H1 (cell line): ENCODE results near the gene CAMTA1. TPM values are rescaled to one million over a fixed set of nuclear protein-coding genes. Genes with fewer than 3 reads are reported as not detected.

Experiments
- CHD7 ChIP-seq: fragments of 300-600 bp; sonication (generic); IDR thresholded peaks from 2 replicates; pipeline ENCODE4 v1.7.1; 2012; ENCODE audit warnings: low read length, moderate library complexity, mild to moderate bottlenecking, inconsistent platforms; ENCODE audit not compliant: insufficient replicate concordance
- RBBP5 ChIP-seq: IDR thresholded peaks from 2 replicates; pipeline ENCODE4 v1.7.1; 2012; ENCODE audit warnings: low read depth, mild to moderate bottlenecking, inconsistent platforms, low read length, moderate library complexity, borderline replicate concordance
- SP4 ChIP-seq: IDR thresholded peaks from 2 replicates; pipeline ENCODE4 v1.6.1; 2012; ENCODE audit warnings: low read length, inconsistent platforms
- SRF ChIP-seq: IDR thresholded peaks from 2 replicates; pipeline ENCODE4 v1.6.1; 2011; ENCODE audit warnings: mild to moderate bottlenecking, low read depth, low read length, moderate library complexity
- TAF7 ChIP-seq: optimal IDR thresholded peaks from 2 replicates; pipeline ENCODE3; 2011; ENCODE audit warnings: low read depth, mild to moderate bottlenecking, inconsistent platforms, low read length, moderate library complexity, borderline replicate concordance
- polyA plus RNA-seq, 7 experiments: library from polyadenylated mRNA; depleted of rRNA in 3 of 7; stranded (reverse) in 5 of 7; unstranded in 2 of 7; fragments of >200 nt in 5 of 7; fragments of 200-250 nt in 2 of 7; gene quantifications; 1 replicate in 5 of 7; 2 replicates in 1 of 7; 4 replicates in 1 of 7; pipeline versions ENCODE4 v1.2.1 to v1.2.3, GENCODE V29; 2011 to 2013; ENCODE audit warnings: missing spikeins in 2 of 7, mixed read lengths in 2 of 7
- total RNA-seq: library from RNA; stranded (reverse); fragmentation: NEBNext Ultra II Directional; extraction: Animal tissue kit (Norgen Biotek cat#: 25700); gene quantifications from 2 replicates; pipeline ENCODE4 v1.2.1, GENCODE V29; 2021
- TF ChIP-seq, protein P1 (sequence below), 3 experiments: IDR thresholded peaks; 1 replicate in 2 of 3; 2 replicates in 1 of 3; pipeline versions ENCODE4 v1.5.1 to v1.6.1; 2011; ENCODE audit warnings: low read length in 3 of 3, mild to moderate bottlenecking in 3 of 3, inconsistent platforms in 2 of 3, low read depth in 1 of 3, moderate library complexity in 1 of 3; ENCODE audit not compliant: insufficient read depth in 1 of 3; ENCODE audit errors: control extremely low read depth in 1 of 3
- TF ChIP-seq, protein P2 (sequence below): IDR thresholded peaks from 2 replicates; pipeline ENCODE4 v1.6.1; 2011; ENCODE audit warnings: low read length, improper control_type of control experiment

The CAMTA1 gene
- total and polyA plus RNA-seq, 2 of the 8 experiments (the other 6 are each of a cell fraction or from before 2014, with no cell fraction given) = 65.0 to 119 TPM

GRCh38 chr1:7256526-7256925, 471.3 kb downstream of the CAMTA1 start (continued):
- TF ChIP-seq CHD7 (no peak), TAF7 (no peak), SP4 (no peak), SRF (no peak), RBBP5 (no peak)
- TF ChIP-seq, protein P1, sequence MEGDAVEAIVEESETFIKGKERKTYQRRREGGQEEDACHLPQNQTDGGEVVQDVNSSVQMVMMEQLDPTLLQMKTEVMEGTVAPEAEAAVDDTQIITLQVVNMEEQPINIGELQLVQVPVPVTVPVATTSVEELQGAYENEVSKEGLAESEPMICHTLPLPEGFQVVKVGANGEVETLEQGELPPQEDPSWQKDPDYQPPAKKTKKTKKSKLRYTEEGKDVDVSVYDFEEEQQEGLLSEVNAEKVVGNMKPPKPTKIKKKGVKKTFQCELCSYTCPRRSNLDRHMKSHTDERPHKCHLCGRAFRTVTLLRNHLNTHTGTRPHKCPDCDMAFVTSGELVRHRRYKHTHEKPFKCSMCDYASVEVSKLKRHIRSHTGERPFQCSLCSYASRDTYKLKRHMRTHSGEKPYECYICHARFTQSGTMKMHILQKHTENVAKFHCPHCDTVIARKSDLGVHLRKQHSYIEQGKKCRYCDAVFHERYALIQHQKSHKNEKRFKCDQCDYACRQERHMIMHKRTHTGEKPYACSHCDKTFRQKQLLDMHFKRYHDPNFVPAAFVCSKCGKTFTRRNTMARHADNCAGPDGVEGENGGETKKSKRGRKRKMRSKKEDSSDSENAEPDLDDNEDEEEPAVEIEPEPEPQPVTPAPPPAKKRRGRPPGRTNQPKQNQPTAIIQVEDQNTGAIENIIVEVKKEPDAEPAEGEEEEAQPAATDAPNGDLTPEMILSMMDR (IDR thresholded peaks at IDR 0.05; ENCODE audit: control extremely low read depth in 1 of 3, insufficient read depth in 1 of 3, low read depth in 1 of 3, low read length in 3 of 3) = no peak
- TF ChIP-seq, protein P2, sequence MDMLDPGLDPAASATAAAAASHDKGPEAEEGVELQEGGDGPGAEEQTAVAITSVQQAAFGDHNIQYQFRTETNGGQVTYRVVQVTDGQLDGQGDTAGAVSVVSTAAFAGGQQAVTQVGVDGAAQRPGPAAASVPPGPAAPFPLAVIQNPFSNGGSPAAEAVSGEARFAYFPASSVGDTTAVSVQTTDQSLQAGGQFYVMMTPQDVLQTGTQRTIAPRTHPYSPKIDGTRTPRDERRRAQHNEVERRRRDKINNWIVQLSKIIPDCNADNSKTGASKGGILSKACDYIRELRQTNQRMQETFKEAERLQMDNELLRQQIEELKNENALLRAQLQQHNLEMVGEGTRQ = no peak
